ENCODE measurements around the gene GPR17. TPM values are rescaled to one million over a fixed set of nuclear protein-coding genes. Genes with fewer than 3 reads are reported as not detected.

Gene GPR17
- total and polyA plus RNA-seq, 4 donors = 0.30 to 1.4 (median 0.40) TPM; not detected in 1

DNA sequence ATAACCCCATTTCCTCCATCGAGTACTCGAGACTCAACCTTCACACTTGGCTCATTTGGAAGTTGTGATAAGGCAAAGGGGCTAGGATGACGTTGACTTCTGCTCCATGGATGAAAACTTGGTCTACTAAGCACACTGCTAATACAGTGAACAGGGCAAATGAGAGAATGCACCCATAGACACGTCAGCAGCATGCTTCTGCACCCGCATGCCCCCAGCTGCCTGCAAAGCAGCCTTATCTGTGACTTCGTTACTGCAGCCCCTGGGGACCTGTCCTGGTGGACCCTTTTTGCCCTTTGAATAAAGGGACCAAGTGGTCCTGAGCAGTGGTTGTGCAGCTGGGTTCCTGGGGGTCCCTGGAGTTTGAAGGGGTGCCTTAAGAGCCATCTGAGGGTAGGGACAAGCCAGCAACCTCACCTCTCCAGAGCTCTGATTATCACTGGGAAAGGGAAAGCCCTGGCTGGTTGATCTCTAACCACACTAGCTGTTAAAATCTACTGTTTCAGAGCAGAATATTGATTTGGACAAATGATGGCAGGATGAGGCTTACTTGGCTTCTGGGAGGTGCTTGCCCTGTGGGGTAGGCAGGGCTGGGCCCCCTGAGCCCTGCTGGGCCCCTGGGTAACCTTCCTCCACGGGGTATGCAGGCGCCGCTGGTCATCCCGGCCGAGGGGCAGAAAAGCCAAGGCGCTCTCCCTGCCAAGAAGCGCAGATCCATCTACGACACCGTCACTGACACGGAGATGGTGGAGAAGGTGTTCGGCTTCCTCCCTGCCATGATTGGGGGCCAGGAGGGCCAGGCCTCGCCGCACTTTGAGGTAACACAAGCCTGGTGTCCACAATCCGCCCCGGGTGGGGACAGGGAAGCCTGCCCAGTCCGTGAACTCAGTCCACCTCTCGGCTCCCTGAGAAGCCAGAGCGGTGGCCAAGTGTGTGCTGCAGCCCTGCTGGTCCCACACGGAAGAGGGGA lies 37.6 kb upstream of the GPR17 start:
- Histone ChIP-seq H3K4me3 (no peak overlapping the region), H3K9me3 (ENCODE audit: control insufficient read depth in 4 of 4, insufficient read depth in 3 of 4, low read length in 3 of 4) (peaks cover 0 to 19% (median 4%) of the 10 kb centered on the region in 4 donors), H3K27ac (ENCODE audit: low read depth in 1 of 2, low read length in 1 of 2) (no peak overlapping the region), H3K36me3 (ENCODE audit: control insufficient read depth in 4 of 4, insufficient read depth in 4 of 4, low read length in 4 of 4) (no peaks in the 10 kb centered on the region), H3K27me3 (ENCODE audit: control insufficient read depth in 3 of 3, insufficient read depth in 3 of 3, low read length in 2 of 3) (no peaks in the 10 kb centered on the region), H3K9ac (ENCODE audit: insufficient read depth in 1 of 2, low read length in 2 of 2) (no peak overlapping the region), H3K4me1 (ENCODE audit: control insufficient read depth in 5 of 5, insufficient read depth in 5 of 5, low read length in 5 of 5) (no peaks in the 10 kb centered on the region)
- ATAC-seq (ENCODE audit: insufficient read depth, low FRiP score) (no peak), DNase-seq (no peak)
- 85 to 88% methylated on average over 25 of the region's 25 CpGs for WGBS, 2 donors
- TF ChIP-seq, protein P1, sequence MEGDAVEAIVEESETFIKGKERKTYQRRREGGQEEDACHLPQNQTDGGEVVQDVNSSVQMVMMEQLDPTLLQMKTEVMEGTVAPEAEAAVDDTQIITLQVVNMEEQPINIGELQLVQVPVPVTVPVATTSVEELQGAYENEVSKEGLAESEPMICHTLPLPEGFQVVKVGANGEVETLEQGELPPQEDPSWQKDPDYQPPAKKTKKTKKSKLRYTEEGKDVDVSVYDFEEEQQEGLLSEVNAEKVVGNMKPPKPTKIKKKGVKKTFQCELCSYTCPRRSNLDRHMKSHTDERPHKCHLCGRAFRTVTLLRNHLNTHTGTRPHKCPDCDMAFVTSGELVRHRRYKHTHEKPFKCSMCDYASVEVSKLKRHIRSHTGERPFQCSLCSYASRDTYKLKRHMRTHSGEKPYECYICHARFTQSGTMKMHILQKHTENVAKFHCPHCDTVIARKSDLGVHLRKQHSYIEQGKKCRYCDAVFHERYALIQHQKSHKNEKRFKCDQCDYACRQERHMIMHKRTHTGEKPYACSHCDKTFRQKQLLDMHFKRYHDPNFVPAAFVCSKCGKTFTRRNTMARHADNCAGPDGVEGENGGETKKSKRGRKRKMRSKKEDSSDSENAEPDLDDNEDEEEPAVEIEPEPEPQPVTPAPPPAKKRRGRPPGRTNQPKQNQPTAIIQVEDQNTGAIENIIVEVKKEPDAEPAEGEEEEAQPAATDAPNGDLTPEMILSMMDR (IDR thresholded peaks at IDR 0.05; ENCODE audit: control extremely low read depth, extremely low read depth) = no peak

DNA sequence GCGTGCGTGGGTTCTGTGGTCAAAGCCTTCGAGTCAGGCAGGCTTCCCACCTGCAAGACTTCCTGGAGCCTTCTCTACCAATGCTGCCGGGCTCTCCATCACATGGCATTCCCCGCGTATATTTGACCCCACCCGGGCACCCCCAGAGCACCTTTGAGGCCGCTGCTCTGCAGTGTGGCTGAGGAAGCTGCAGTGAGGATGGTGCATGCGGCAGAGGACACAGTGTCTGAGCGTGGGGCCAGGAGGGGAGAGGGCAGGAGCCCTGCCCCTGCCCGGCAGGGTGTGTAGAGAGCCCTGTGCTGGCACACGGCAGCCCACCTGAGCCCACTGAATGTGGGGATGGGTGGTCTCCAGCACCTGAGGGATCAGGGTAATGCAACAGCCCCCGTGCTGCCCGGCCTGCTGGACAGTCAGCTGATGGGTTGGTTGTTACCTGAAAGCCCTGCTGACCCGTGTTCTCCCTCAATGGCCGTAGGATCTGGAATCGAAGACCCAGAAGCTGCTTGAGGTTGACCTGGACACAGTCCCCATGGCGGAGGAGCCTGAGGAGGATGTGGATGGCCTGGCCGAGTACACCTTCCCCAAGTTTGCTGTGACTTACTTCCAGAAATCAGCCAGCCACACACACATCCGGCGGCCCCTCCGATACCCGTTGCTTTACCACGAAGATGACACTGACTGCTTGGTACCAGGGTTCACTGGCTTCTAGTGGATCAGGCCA lies 36.8 kb upstream of the GPR17 start:
- Histone ChIP-seq H3K27ac (ENCODE audit: low read depth in 1 of 2, low read length in 1 of 2) (no peak overlapping the region), H3K36me3 (ENCODE audit: control insufficient read depth in 4 of 4, insufficient read depth in 4 of 4, low read length in 4 of 4) (no peaks in the 10 kb centered on the region), H3K9ac (ENCODE audit: insufficient read depth in 1 of 2, low read length in 2 of 2) (no peak overlapping the region), H3K4me3 (no peak overlapping the region), H3K9me3 (ENCODE audit: control insufficient read depth in 4 of 4, insufficient read depth in 3 of 4, low read length in 3 of 4) (peaks cover 0 to 23% (median 4%) of the 10 kb centered on the region in 4 donors), H3K27me3 (ENCODE audit: control insufficient read depth in 3 of 3, insufficient read depth in 3 of 3, low read length in 2 of 3) (no peaks in the 10 kb centered on the region), H3K4me1 (ENCODE audit: control insufficient read depth in 5 of 5, insufficient read depth in 5 of 5, low read length in 5 of 5) (no peaks in the 10 kb centered on the region)
- 79 to 87% methylated on average over 24 of the region's 24 CpGs for WGBS, 2 donors
- DNase-seq = no peak
- TF ChIP-seq, protein P1 (IDR thresholded peaks at IDR 0.05; ENCODE audit: control extremely low read depth, extremely low read depth) = no peak
- no peak for ATAC-seq (ENCODE audit: insufficient read depth, low FRiP score)

DNA sequence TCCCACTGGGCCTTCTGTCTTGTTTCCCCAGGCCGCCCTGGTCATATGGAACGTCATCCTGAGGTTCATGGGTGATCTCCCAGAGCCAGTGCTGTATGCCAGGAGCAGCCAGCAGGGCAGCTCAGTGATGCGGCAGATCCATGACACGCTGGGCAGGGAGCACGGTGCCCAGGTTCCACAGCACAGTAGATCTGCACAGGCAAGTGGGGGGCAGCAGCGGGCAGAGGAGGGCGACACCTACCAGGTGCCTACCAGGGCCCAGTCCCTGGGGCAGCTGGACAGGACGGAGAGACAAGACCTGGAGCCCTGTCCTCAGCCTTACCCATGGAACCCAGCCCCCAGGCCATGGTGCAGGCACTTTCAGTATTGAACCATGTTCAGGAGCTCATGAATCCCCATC lies 36.1 kb upstream of the GPR17 start:
- H3K36me3 ChIP-seq (ENCODE audit: control insufficient read depth in 4 of 4, insufficient read depth in 4 of 4, low read length in 4 of 4) = no peaks in the 10 kb centered on the region
- no peak overlapping the region for H3K4me3 ChIP-seq
- H3K9ac ChIP-seq (ENCODE audit: insufficient read depth in 1 of 2, low read length in 2 of 2) = no peak overlapping the region
- no peak overlapping the region for H3K27ac ChIP-seq (ENCODE audit: low read depth in 1 of 2, low read length in 1 of 2)
- DNase-seq = no peak
- ATAC-seq (ENCODE audit: insufficient read depth, low FRiP score) = no peak
- WGBS, 2 donors = 96 to 97% methylated on average over 8 of the region's 8 CpGs
- TF ChIP-seq, protein P1 (IDR thresholded peaks at IDR 0.05; ENCODE audit: control extremely low read depth, extremely low read depth) = no peak
- H3K4me1 ChIP-seq (ENCODE audit: control insufficient read depth in 5 of 5, insufficient read depth in 5 of 5, low read length in 5 of 5) = no peaks in the 10 kb centered on the region
- no peaks in the 10 kb centered on the region for H3K27me3 ChIP-seq (ENCODE audit: control insufficient read depth in 3 of 3, insufficient read depth in 3 of 3, low read length in 2 of 3)
- peaks cover 0 to 26% (median 4%) of the 10 kb centered on the region in 4 donors for H3K9me3 ChIP-seq (ENCODE audit: control insufficient read depth in 4 of 4, insufficient read depth in 3 of 4, low read length in 3 of 4)

Data from lung (tissue), 12 donors.